ENCODE results near the gene SERPIND1.
A peak's percentile ranks its signal among the peaks of the same experiment; 100 is the strongest.
"Not testable (repeated sequence)": the region's sequence is repeated elsewhere in the genome, so short reads cannot be mapped to it uniquely, and the experiment has no call there.

Gene SERPIND1

GRCh38 chr22:20748082-20748481 is 25.8 kb upstream of the SERPIND1 start:
- no peak for DNase-seq (ENCODE audit: low read depth)

GRCh38 chr22:20748731-20749428 is 25.0 kb upstream of the SERPIND1 start:
- no peak for DNase-seq (ENCODE audit: low read depth)

GRCh38 chr22:20749453-20749852 is 24.5 kb upstream of the SERPIND1 start:
- DNase-seq (ENCODE audit: low read depth), result no peak

- peak; percentile 12 for DNase-seq (ENCODE audit: low read depth)
These were observed 23.3 kb upstream of the SERPIND1 start for GRCh38 chr22:20750461-20751184.

- DNase-seq (ENCODE audit: low read depth), result no peak
These were observed 22.6 kb upstream of the SERPIND1 start for GRCh38 chr22:20751185-20751851.

GRCh38 chr22:20752104-20752741 is 21.7 kb upstream of the SERPIND1 start:
- DNase-seq (ENCODE audit: low read depth), result no peak

- no peak for DNase-seq (ENCODE audit: low read depth)
These were observed 21.0 kb upstream of the SERPIND1 start for GRCh38 chr22:20752873-20753272.

- no peak for DNase-seq (ENCODE audit: low read depth)
These were observed 17.1 kb upstream of the SERPIND1 start for GRCh38 chr22:20756846-20757245.

GRCh38 chr22:20758688-20759087 is 15.2 kb upstream of the SERPIND1 start:
- DNase-seq (ENCODE audit: low read depth), result no peak

GRCh38 chr22:20760084-20760483 is 13.8 kb upstream of the SERPIND1 start:
- no peak for DNase-seq (ENCODE audit: low read depth)

GRCh38 chr22:20761536-20761935 is 12.4 kb upstream of the SERPIND1 start:
- no peak for DNase-seq (ENCODE audit: low read depth)

- no peak for DNase-seq (ENCODE audit: low read depth)
These were observed 11.6 kb upstream of the SERPIND1 start for GRCh38 chr22:20762233-20762796.

GRCh38 chr22:20763630-20764470 is 10.1 kb upstream of the SERPIND1 start:
- no peak for DNase-seq (ENCODE audit: low read depth)

GRCh38 chr22:20764471-20764720 is 9.5 kb upstream of the SERPIND1 start:
- DNase-seq (ENCODE audit: low read depth), result no peak

GRCh38 chr22:20764729-20765128 is 9.2 kb upstream of the SERPIND1 start:
- no peak for DNase-seq (ENCODE audit: low read depth)

GRCh38 chr22:20765938-20766337 is 8.0 kb upstream of the SERPIND1 start:
- no peak for DNase-seq (ENCODE audit: low read depth)

GRCh38 chr22:20766530-20766929 is 7.4 kb upstream of the SERPIND1 start:
- no peak for DNase-seq (ENCODE audit: low read depth)

- not testable (repeated sequence) for DNase-seq (ENCODE audit: low read depth)
These were observed 4.5 kb upstream of the SERPIND1 start for GRCh38 chr22:20769496-20769826.

GRCh38 chr22:20771918-20772625 is 1.8 kb upstream of the SERPIND1 start:
- no peak for DNase-seq (ENCODE audit: low read depth)

GRCh38 chr22:20774882-20775281 is 969 bp downstream of the SERPIND1 start:
- no peak for DNase-seq (ENCODE audit: low read depth)

GRCh38 chr22:20775342-20775895 is 1.5 kb downstream of the SERPIND1 start:
- DNase-seq (ENCODE audit: low read depth), result no peak

Measured in activated T-helper 9 cell treated with anti-CD3 and anti-CD28 coated beads, Interleukin-2, amount 50 U/mL, for 16 hours (primary cell).